ENCODE data around the gene OR2D2.
"Not testable (repeated sequence)": the region's sequence is repeated elsewhere in the genome, so short reads cannot be mapped to it uniquely, and the experiment has no call there.

GRCh38 chr11:6887711-6888110, 4.6 kb downstream of the OR2D2 start:
- not testable (repeated sequence) for TF ChIP-seq CTCF, POLR2AphosphoS5, POLR2A (IDR thresholded peaks at IDR 0.05)
